ENCODE data around the gene LMAN1.

LMAN1 gene

GRCh38 chr18:59357928-59358327, 1.1 kb downstream of the LMAN1 start:
- peaks cover 53% of the 10 kb centered on the region for H3K79me2 ChIP-seq (ENCODE audit: insufficient read depth, low read length)
- peak overlapping the region; percentile 87 for H3K4me2 ChIP-seq (ENCODE audit: low read depth, low read length, poor library complexity, severe bottlenecking)

GRCh38 chr18:59354731-59355130, 4.3 kb downstream of the LMAN1 start:
- Histone ChIP-seq H3K4me3 (ENCODE audit: low read length, poor library complexity, severe bottlenecking) (peak overlapping the region; percentile 97), H3K4me1 (ENCODE audit: insufficient read depth, low read length, poor library complexity, severe bottlenecking) (peaks cover 65% of the 10 kb centered on the region), H2AFZ (ENCODE audit: low read length) (no peak overlapping the region), H3K9ac (ENCODE audit: low read depth, low read length, poor library complexity, severe bottlenecking) (no peak overlapping the region), H3K27me3 (ENCODE audit: insufficient read depth, low read length, poor library complexity, severe bottlenecking) (peaks cover 5% of the 10 kb centered on the region), H3K9me2 (replicated peaks; ENCODE audit: low read depth, low read length) (no peaks in the 10 kb centered on the region), H3K36me3 (ENCODE audit: insufficient read depth, low read length) (peaks cover 34% of the 10 kb centered on the region), H3F3A (ENCODE audit: low read depth) (0 out of 2 replicates have a peak, but pooled peaks cover 4% of the 10 kb centered on the region), H3K4me2 (ENCODE audit: low read depth, low read length, poor library complexity, severe bottlenecking) (peak overlapping the region; percentile 87), H4K20me1 (ENCODE audit: insufficient read depth, low read length, poor library complexity, severe bottlenecking) (peaks cover 76% of the 10 kb centered on the region), H3K79me2 (ENCODE audit: insufficient read depth, low read length) (peaks cover 60% of the 10 kb centered on the region), H3K9me3 (ENCODE audit: insufficient read depth, low read depth, low read length) (no peaks in the 10 kb centered on the region)
- no peak for TF ChIP-seq CTCF (conservative IDR thresholded peaks at IDR 0.05; ENCODE audit: low read length)
- no peak for TF ChIP-seq EZH2phosphoT487 (IDR thresholded peaks at IDR 0.05; ENCODE audit: borderline replicate concordance)

More at GRCh38 chr18:59357928-59358327, 1.1 kb downstream of the LMAN1 start:
- Histone ChIP-seq H3K9ac (ENCODE audit: low read depth, low read length, poor library complexity, severe bottlenecking) (peak overlapping the region; percentile 95), H3K4me1 (ENCODE audit: insufficient read depth, low read length, poor library complexity, severe bottlenecking) (peaks cover 56% of the 10 kb centered on the region), H3K36me3 (ENCODE audit: insufficient read depth, low read length) (peaks cover 17% of the 10 kb centered on the region), H2AFZ (ENCODE audit: low read length) (no peak overlapping the region), H4K20me1 (ENCODE audit: insufficient read depth, low read length, poor library complexity, severe bottlenecking) (peaks cover 58% of the 10 kb centered on the region), H3K9me3 (ENCODE audit: insufficient read depth, low read depth, low read length) (no peaks in the 10 kb centered on the region), H3K4me3 (ENCODE audit: low read length, poor library complexity, severe bottlenecking) (peak overlapping the region; percentile 97), H3K9me2 (replicated peaks; ENCODE audit: low read depth, low read length) (no peaks in the 10 kb centered on the region), H3K27me3 (ENCODE audit: insufficient read depth, low read length, poor library complexity, severe bottlenecking) (peaks cover 5% of the 10 kb centered on the region), H3F3A (ENCODE audit: low read depth) (0 out of 2 replicates have a peak, but pooled peaks cover 3% of the 10 kb centered on the region)
- TF ChIP-seq EZH2phosphoT487 (IDR thresholded peaks at IDR 0.05; ENCODE audit: borderline replicate concordance) (no peak), CTCF (conservative IDR thresholded peaks at IDR 0.05; ENCODE audit: low read length) (no peak)

- Histone ChIP-seq H3K9ac (ENCODE audit: low read depth, low read length, poor library complexity, severe bottlenecking) (peak overlapping the region; percentile 38), H3K9me3 (ENCODE audit: insufficient read depth, low read depth, low read length) (no peaks in the 10 kb centered on the region), H3F3A (ENCODE audit: low read depth) (0 out of 2 replicates have a peak, but pooled peaks cover 4% of the 10 kb centered on the region), H4K20me1 (ENCODE audit: insufficient read depth, low read length, poor library complexity, severe bottlenecking) (peaks cover 68% of the 10 kb centered on the region), H3K36me3 (ENCODE audit: insufficient read depth, low read length) (peaks cover 47% of the 10 kb centered on the region), H3K4me1 (ENCODE audit: insufficient read depth, low read length, poor library complexity, severe bottlenecking) (peaks cover 64% of the 10 kb centered on the region), H3K9me2 (replicated peaks; ENCODE audit: low read depth, low read length) (no peaks in the 10 kb centered on the region), H3K4me3 (ENCODE audit: low read length, poor library complexity, severe bottlenecking) (peak overlapping the region; percentile 58), H2AFZ (ENCODE audit: low read length) (no peak overlapping the region), H3K27me3 (ENCODE audit: insufficient read depth, low read length, poor library complexity, severe bottlenecking) (no peaks in the 10 kb centered on the region), H3K79me2 (ENCODE audit: insufficient read depth, low read length) (peaks cover 52% of the 10 kb centered on the region), H3K4me2 (ENCODE audit: low read depth, low read length, poor library complexity, severe bottlenecking) (peak overlapping the region; percentile 87)
- TF ChIP-seq EZH2phosphoT487 (IDR thresholded peaks at IDR 0.05; ENCODE audit: borderline replicate concordance) (no peak), CTCF (conservative IDR thresholded peaks at IDR 0.05; ENCODE audit: low read length) (no peak)
These were observed 5.9 kb downstream of the LMAN1 start for GRCh38 chr18:59353079-59353680.
